Right lobe of liver (tissue), 4 donors: ENCODE data around the gene SMAD7.

Experiments used
- CTCF ChIP-seq, 4 donors: fragments of 200-600 bp in 3 of 4; fragments of 450-650 bp in 1 of 4; IDR thresholded peaks; one replicate each; pipeline versions ENCODE4 v1.5.1 to v1.8.0; 2016 to 2022; ENCODE audit warnings: antibody characterized with exemption in 4 of 4, mild to moderate bottlenecking in 2 of 4
- POLR2A ChIP-seq: fragments of 450-650 bp; IDR thresholded peaks from one replicate; pipeline ENCODE4 v1.6.1; 2017; ENCODE audit warnings: antibody characterized with exemption, mild to moderate bottlenecking
- donor health status: DM: no; HTN: no; CAD: no.
- donor health status: DM: no; HTN: no; CAD: no.
- donor health status: DM: no; HTN: yes; CAD: no.

GRCh38 chr18:48939205-48940097, 11.3 kb downstream of the SMAD7 start:
- TF ChIP-seq CTCF (IDR thresholded peaks at IDR 0.05) = no peak
- TF ChIP-seq POLR2A = no peak
